PFSK-1 (cell line): Measurements from ENCODE around the gene SP4.

ENCODE experiments used
- FOXP2 ChIP-seq: optimal IDR thresholded peaks from 2 replicates; pipeline ENCODE3; 2011; ENCODE audit warnings: borderline replicate concordance, control low read depth, inconsistent platforms; ENCODE audit not compliant: insufficient read depth; ENCODE audit errors: extremely low read length, extremely low read depth
- POLR2AphosphoS5 ChIP-seq: IDR thresholded peaks from 2 replicates; pipeline ENCODE4 v1.6.1; 2012; ENCODE audit warnings: low read depth, mild to moderate bottlenecking, control low read depth, low read length, moderate library complexity
- SIN3A ChIP-seq: IDR thresholded peaks from 2 replicates; pipeline ENCODE4 v1.6.1; 2012; ENCODE audit warnings: mild to moderate bottlenecking, low read length, moderate library complexity, borderline replicate concordance; ENCODE audit not compliant: insufficient read depth
- TAF1 ChIP-seq: IDR thresholded peaks from 2 replicates; pipeline ENCODE4 v1.6.1; 2012; ENCODE audit warnings: low read length, control low read depth, borderline replicate concordance; ENCODE audit not compliant: insufficient read depth
- TF ChIP-seq, protein P1 (sequence below), 2 experiments: IDR thresholded peaks; 2 replicates each; pipeline versions ENCODE4 v1.6.1 to v1.8.0; 2011 to 2012; ENCODE audit warnings: low read depth in 2 of 2, low read length in 2 of 2, control low read depth in 1 of 2, inconsistent platforms in 1 of 2, mild to moderate bottlenecking in 1 of 2, moderate library complexity in 1 of 2; ENCODE audit not compliant: insufficient read depth in 1 of 2

The SP4 gene

DNA sequence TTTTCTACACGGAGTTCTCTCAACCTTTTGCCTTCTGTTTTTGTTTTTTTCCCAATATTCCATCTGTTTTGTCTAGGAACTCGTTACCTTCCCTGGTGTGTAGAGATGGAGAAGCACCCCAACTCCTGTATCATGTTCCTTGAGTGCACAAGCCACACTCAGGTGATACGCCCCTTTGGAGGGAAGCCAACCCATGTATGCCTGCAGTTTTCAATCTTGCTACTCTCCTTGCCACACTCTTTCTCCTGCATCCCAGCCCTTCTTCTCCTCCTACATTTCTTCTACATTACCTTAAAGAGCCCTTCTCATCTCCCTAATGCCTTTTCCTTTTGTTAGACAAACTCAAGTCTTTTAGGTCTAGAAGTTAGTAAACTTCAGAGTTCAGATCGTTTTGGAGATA is 10.2 kb upstream of the SP4 start:
- TF ChIP-seq POLR2AphosphoS5 (no peak), SIN3A (no peak), TAF1 (no peak), FOXP2 (no peak)
- TF ChIP-seq, protein P1, sequence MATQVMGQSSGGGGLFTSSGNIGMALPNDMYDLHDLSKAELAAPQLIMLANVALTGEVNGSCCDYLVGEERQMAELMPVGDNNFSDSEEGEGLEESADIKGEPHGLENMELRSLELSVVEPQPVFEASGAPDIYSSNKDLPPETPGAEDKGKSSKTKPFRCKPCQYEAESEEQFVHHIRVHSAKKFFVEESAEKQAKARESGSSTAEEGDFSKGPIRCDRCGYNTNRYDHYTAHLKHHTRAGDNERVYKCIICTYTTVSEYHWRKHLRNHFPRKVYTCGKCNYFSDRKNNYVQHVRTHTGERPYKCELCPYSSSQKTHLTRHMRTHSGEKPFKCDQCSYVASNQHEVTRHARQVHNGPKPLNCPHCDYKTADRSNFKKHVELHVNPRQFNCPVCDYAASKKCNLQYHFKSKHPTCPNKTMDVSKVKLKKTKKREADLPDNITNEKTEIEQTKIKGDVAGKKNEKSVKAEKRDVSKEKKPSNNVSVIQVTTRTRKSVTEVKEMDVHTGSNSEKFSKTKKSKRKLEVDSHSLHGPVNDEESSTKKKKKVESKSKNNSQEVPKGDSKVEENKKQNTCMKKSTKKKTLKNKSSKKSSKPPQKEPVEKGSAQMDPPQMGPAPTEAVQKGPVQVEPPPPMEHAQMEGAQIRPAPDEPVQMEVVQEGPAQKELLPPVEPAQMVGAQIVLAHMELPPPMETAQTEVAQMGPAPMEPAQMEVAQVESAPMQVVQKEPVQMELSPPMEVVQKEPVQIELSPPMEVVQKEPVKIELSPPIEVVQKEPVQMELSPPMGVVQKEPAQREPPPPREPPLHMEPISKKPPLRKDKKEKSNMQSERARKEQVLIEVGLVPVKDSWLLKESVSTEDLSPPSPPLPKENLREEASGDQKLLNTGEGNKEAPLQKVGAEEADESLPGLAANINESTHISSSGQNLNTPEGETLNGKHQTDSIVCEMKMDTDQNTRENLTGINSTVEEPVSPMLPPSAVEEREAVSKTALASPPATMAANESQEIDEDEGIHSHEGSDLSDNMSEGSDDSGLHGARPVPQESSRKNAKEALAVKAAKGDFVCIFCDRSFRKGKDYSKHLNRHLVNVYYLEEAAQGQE (IDR thresholded peaks at IDR 0.05; ENCODE audit: insufficient read depth in 1 of 2, low read depth in 2 of 2, low read length in 2 of 2), result no peak

DNA sequence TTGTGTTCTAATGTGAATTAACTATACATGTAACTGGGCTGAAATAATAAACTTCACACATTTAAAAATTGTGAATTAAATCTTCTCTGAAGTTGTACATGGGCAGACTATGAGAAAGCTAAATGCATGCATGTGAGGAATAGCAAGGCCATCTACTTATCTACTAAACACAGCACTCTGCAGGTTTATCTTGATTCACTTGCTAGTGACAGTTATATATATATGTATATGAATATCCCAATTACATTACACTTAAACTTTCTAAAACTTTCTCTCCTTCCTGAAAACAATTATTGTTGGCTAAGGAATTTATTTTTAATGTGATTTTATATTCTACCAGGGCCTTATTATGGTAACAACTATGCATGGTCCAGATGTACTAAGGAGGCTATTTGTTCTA is 5.1 kb upstream of the SP4 start:
- TF ChIP-seq FOXP2, result no peak
- no peak for TF ChIP-seq POLR2AphosphoS5
- TF ChIP-seq TAF1, result no peak
- TF ChIP-seq, protein P1 (IDR thresholded peaks at IDR 0.05; ENCODE audit: insufficient read depth in 1 of 2, low read depth in 2 of 2, low read length in 2 of 2), result no peak
- TF ChIP-seq SIN3A, result no peak

DNA sequence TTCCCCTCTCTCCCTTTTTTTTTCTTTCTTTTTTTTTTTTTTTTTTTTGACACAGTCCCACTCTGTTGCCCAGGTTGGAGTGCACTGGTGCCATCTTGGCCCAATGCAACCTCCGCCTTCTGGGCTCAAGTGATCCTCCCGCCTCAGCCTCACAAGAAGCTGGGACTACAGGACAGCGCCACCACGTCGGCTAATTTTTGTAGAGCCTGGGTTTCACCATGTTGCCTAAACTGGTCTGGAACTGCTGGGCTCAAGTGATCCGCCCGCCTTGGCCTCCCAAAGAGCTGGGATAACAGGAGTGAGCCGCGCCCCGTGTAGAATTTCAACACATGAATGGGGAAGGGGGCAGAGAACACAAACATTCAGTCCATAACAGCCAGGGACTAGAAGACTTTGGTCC is 2.6 kb upstream of the SP4 start:
- TF ChIP-seq POLR2AphosphoS5 (no peak), FOXP2 (no peak), TAF1 (no peak)
- TF ChIP-seq, protein P1 (IDR thresholded peaks at IDR 0.05; ENCODE audit: insufficient read depth in 1 of 2, low read depth in 2 of 2, low read length in 2 of 2), result no peak

DNA sequence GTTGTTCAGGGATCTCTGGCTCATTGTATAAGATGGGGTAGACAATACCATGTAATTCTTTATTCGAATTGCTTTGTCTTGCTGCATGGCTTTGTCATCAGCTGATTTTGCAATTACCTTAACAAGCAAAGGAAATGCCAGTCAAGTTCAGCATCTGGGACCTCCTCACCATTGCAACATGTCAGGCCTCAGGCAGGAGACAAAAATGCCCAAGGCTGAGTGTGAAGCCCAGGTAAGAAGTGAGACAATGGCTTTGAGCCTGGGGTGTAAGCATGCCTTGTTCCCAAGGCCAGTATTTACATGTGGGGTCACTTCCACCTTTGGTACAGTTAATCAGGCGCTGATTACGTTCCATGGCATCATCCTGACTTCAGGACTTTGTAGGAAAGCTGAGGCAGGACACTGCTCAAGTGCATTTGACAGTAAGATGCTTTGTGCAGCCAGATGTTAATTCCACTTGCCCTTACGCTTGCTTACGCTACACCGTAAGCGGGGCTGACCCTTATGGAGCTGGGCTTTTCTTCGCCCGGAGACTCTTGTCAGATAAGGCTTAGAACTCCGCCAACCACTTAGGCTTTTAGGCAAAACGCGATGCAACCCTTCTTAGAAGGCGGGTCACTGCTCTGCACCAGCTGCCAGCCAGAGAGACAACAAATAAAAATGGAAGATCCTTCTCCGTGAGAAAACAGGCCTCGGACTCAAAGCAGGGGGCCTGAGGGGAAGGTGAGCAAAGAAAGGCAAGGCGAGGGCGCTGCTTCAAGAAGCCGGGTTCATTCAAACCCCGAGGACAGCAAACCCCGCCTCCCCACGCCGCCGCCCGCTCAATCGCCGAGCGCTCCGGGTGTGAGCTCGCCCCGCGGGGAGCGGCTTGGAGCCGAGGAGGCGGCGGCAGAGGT is 1.3 kb upstream of the SP4 start:
- TF ChIP-seq TAF1 (no peak), SIN3A (no peak), FOXP2 (no peak), POLR2AphosphoS5 (no peak)
- TF ChIP-seq, protein P1 (IDR thresholded peaks at IDR 0.05; ENCODE audit: insufficient read depth in 1 of 2, low read depth in 2 of 2, low read length in 2 of 2), result no peak
